H9 (cell line): ENCODE measurements around the gene TFEB. TPM values are rescaled to one million over a fixed set of nuclear protein-coding genes. Genes with fewer than 3 reads are reported as not detected.

ENCODE experiments used
- DNase-seq: peaks from one replicate; pipeline ENCODE4 v3.0.0-alpha.2; 2017
- H2AFZ ChIP-seq: one replicate; pipeline ENCODE4 v1.6.1; 2013; ENCODE audit warnings: mild to moderate bottlenecking, low read length, control low read depth, moderate library complexity
- H2AK5ac ChIP-seq: 2 replicates; pipeline ENCODE4 v1.6.1; 2013; ENCODE audit warnings: low read length, control low read depth, mixed read lengths; ENCODE audit not compliant: insufficient read length
- H2BK120ac ChIP-seq: one replicate; pipeline ENCODE4 v1.6.1; 2013; ENCODE audit warnings: low read depth, mild to moderate bottlenecking, low read length, control low read depth, inconsistent platforms; ENCODE audit not compliant: poor library complexity, severe bottlenecking
- H2BK12ac ChIP-seq: 2 replicates; pipeline ENCODE4 v1.6.1; 2013; ENCODE audit warnings: low read length, control low read depth, mixed read lengths, low read depth; ENCODE audit not compliant: insufficient read length
- H2BK15ac ChIP-seq: 2 replicates; pipeline ENCODE4 v1.6.1; 2013; ENCODE audit warnings: low read depth, low read length, control low read depth
- H2BK20ac ChIP-seq: one replicate; pipeline ENCODE4 v1.6.1; 2013; ENCODE audit warnings: low read depth, mild to moderate bottlenecking, low read length, control low read depth, inconsistent platforms; ENCODE audit not compliant: poor library complexity, severe bottlenecking
- H2BK5ac ChIP-seq: 2 replicates; pipeline ENCODE4 v1.6.1; 2013; ENCODE audit warnings: low read length, control low read depth, mixed read lengths; ENCODE audit not compliant: insufficient read length
- H3K14ac ChIP-seq: 2 replicates; pipeline ENCODE4 v1.6.1; 2013; ENCODE audit warnings: low read length, control low read depth; ENCODE audit not compliant: insufficient read depth
- H3K18ac ChIP-seq: 2 replicates; pipeline ENCODE4 v1.6.1; 2013; ENCODE audit warnings: low read depth, mild to moderate bottlenecking, mixed read lengths, low read length, control low read depth; ENCODE audit not compliant: insufficient read length
- H3K23ac ChIP-seq: 2 replicates; pipeline ENCODE4 v1.6.1; 2013; ENCODE audit warnings: low read length, control low read depth, mixed read lengths, low read depth; ENCODE audit not compliant: insufficient read length
- H3K23me2 ChIP-seq: 2 replicates; pipeline ENCODE4 v1.6.1; 2013; ENCODE audit warnings: low read depth, mild to moderate bottlenecking, mixed read lengths, low read length, control low read depth; ENCODE audit not compliant: insufficient read length, poor library complexity, severe bottlenecking
- H3K27ac ChIP-seq: 2 replicates; pipeline ENCODE4 v1.5.1; 2013; ENCODE audit warnings: low read length, control low read depth, mixed read lengths, low read depth; ENCODE audit not compliant: insufficient read length
- H3K27me3 ChIP-seq: 2 replicates; pipeline ENCODE4 v1.6.1; 2013; ENCODE audit warnings: low read length, control low read depth, inconsistent platforms; ENCODE audit not compliant: insufficient read depth
- H3K4ac ChIP-seq: 2 replicates; pipeline ENCODE4 v1.6.1; 2013; ENCODE audit warnings: low read depth, mild to moderate bottlenecking, control low read depth, inconsistent platforms, low read length, moderate library complexity
- H3K4me1 ChIP-seq: 2 replicates; pipeline ENCODE4 v1.6.1; 2013; ENCODE audit warnings: low read length, control low read depth, inconsistent platforms; ENCODE audit not compliant: insufficient read depth
- H3K4me2 ChIP-seq: 2 replicates; pipeline ENCODE4 v1.6.1; 2013; ENCODE audit warnings: low read length, control low read depth, mixed read lengths; ENCODE audit not compliant: insufficient read length, insufficient read depth
- H3K56ac ChIP-seq: 2 replicates; pipeline ENCODE4 v1.6.1; 2013; ENCODE audit warnings: low read depth, mild to moderate bottlenecking, mixed read lengths, low read length, control low read depth; ENCODE audit not compliant: insufficient read length
- H3K79me1 ChIP-seq: 2 replicates; pipeline ENCODE4 v1.6.1; 2013; ENCODE audit warnings: low read depth, mild to moderate bottlenecking, moderate library complexity, low read length, control low read depth, inconsistent platforms; ENCODE audit not compliant: insufficient read depth, poor library complexity, severe bottlenecking
- H3K79me2 ChIP-seq: 2 replicates; pipeline ENCODE4 v1.6.1; 2013; ENCODE audit warnings: low read length, control low read depth, inconsistent platforms; ENCODE audit not compliant: insufficient read depth
- H3K9ac ChIP-seq: 2 replicates; pipeline ENCODE4 v1.6.1; 2013; ENCODE audit warnings: low read length, control low read depth, mixed read lengths; ENCODE audit not compliant: insufficient read length; ENCODE audit errors: extremely low read depth
- H3K9me3 ChIP-seq: one replicate; pipeline ENCODE4 v1.6.1; 2013; ENCODE audit warnings: low read depth, low read length, inconsistent platforms; ENCODE audit not compliant: control insufficient read depth
- H3T11ph ChIP-seq: one replicate; pipeline ENCODE4 v1.6.1; 2013; ENCODE audit warnings: mild to moderate bottlenecking, low read length, control low read depth, inconsistent platforms
- H4K20me1 ChIP-seq: one replicate; pipeline ENCODE4 v1.6.1; 2013; ENCODE audit not compliant: control insufficient read depth, insufficient read length, insufficient read depth
- H4K5ac ChIP-seq: 2 replicates; pipeline ENCODE4 v1.6.1; 2013; ENCODE audit warnings: low read depth, mild to moderate bottlenecking, mixed read lengths, low read length, control low read depth; ENCODE audit not compliant: insufficient read length
- H4K8ac ChIP-seq: replicated peaks from 2 replicates; pipeline ENCODE4 v1.6.1; 2013; ENCODE audit warnings: low read length, control low read depth, mixed read lengths, low read depth; ENCODE audit not compliant: insufficient read length
- H4K91ac ChIP-seq: 2 replicates; pipeline ENCODE4 v1.6.1; 2013; ENCODE audit warnings: low read depth, mild to moderate bottlenecking, moderate library complexity, mixed read lengths, low read length, control low read depth; ENCODE audit not compliant: insufficient read length
- H3K27ac Mint-ChIP-seq, 3 experiments: 2 replicates in 2 of 3; 3 replicates in 1 of 3; pipeline ENCODE4 v1.8.0; 2020 to 2021; ENCODE audit warnings: mixed read lengths in 3 of 3, mild to moderate bottlenecking in 1 of 3, moderate library complexity in 1 of 3
- H3K27me3 Mint-ChIP-seq: 2 replicates; pipeline ENCODE4 v1.8.0; 2021; ENCODE audit warnings: low read depth, mild to moderate bottlenecking, moderate library complexity, mixed read lengths
- H3K36me3 Mint-ChIP-seq, 3 experiments: 2 replicates in 2 of 3; 3 replicates in 1 of 3; pipeline ENCODE4 v1.8.0; 2020 to 2021; ENCODE audit warnings: low read depth in 3 of 3, mixed read lengths in 3 of 3; ENCODE audit not compliant: insufficient read depth in 1 of 3
- H3K4me1 Mint-ChIP-seq, 2 experiments: 2 replicates each; pipeline ENCODE4 v1.8.0; 2020; ENCODE audit warnings: mixed read lengths in 2 of 2
- H3K4me3 Mint-ChIP-seq, 2 experiments: 2 replicates in 1 of 2; 3 replicates in 1 of 2; pipeline ENCODE4 v1.8.0; 2020 to 2021; ENCODE audit warnings: mild to moderate bottlenecking in 2 of 2, mixed read lengths in 2 of 2, moderate library complexity in 1 of 2
- H3K9me3 Mint-ChIP-seq, 2 experiments: 2 replicates in 1 of 2; 3 replicates in 1 of 2; pipeline ENCODE4 v1.8.0; 2020; ENCODE audit warnings: mild to moderate bottlenecking in 2 of 2, mixed read lengths in 2 of 2, moderate library complexity in 1 of 2
- WGBS: extraction: QIAGEN DNeasy Blood & Tissue Kit; methylation state at CpG from one replicate; pipeline ENCODE4 v1.1.7; 2013; ENCODE audit warnings: missing lambda C conversion rate, low lambda C conversion rate, mixed read lengths; ENCODE audit not compliant: insufficient read length; ENCODE audit errors: extremely low coverage; 5-methylcytosine and 5-hydroxymethylcytosine counted together
- total RNA-seq: library from RNA; stranded (reverse); gene quantifications from 2 replicates; pipeline ENCODE4 v1.2.1, GENCODE V29; 2021
- TF ChIP-seq, protein P1 (sequence below): fragments of 200-600 bp; sonication (generic); conservative IDR thresholded peaks from 3 replicates; pipeline ENCODE4 v1.8.0; 2021; ENCODE audit warnings: antibody characterized with exemption, mild to moderate bottlenecking

TFEB gene
- total RNA-seq, 1 experiment from 2014 or later, result 1.2 TPM

DNA sequence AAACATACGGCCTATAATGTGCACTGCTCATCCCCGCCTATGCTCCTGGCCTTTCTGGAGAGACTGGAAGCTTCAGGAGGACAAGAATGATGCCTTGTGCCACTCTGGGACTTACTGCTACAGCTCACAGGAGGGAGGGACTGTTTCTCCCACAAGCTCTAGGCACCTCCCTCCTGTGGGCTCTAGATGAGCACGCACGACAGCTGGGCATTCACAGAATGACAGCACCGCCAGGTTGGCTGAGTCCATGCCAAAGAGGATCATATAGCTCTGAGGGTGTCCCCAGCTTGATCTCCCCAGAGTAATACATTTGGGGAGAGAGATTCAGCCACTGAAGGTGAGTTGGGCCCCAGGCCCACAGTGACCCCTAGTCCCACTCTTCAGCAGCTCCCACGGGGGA lies 21.9 kb upstream of the TFEB start:
- H3K79me1 ChIP-seq, result no peaks in the 10 kb centered on the region
- peaks cover 5 to 9% of the 10 kb centered on the region in 2 experiments; a peak in 3 of 4 replicates for H3K4me1 Mint-ChIP-seq
- no peaks in the 10 kb centered on the region for H3K4me1 ChIP-seq
- H3K27me3 ChIP-seq, result no peaks in the 10 kb centered on the region
- H3K23me2 ChIP-seq, result no peaks in the 10 kb centered on the region
- no peak overlapping the region for H3K18ac ChIP-seq
- H4K5ac ChIP-seq, result no peak overlapping the region
- no peak overlapping the region for H3K4me3 Mint-ChIP-seq
- H2AFZ ChIP-seq, result no peak overlapping the region
- no peak overlapping the region for H2BK5ac ChIP-seq
- H2BK120ac ChIP-seq, result no peak overlapping the region
- no peak overlapping the region for H4K91ac ChIP-seq
- H2AK5ac ChIP-seq, result no peak overlapping the region
- peaks cover 14% of the 10 kb centered on the region for H3K27me3 Mint-ChIP-seq
- H3K9me3 ChIP-seq, result no peaks in the 10 kb centered on the region
- no peak overlapping the region for H2BK12ac ChIP-seq
- no peak overlapping the region for H3K27ac ChIP-seq
- no peak overlapping the region for H3K23ac ChIP-seq
- TF ChIP-seq, protein P1, sequence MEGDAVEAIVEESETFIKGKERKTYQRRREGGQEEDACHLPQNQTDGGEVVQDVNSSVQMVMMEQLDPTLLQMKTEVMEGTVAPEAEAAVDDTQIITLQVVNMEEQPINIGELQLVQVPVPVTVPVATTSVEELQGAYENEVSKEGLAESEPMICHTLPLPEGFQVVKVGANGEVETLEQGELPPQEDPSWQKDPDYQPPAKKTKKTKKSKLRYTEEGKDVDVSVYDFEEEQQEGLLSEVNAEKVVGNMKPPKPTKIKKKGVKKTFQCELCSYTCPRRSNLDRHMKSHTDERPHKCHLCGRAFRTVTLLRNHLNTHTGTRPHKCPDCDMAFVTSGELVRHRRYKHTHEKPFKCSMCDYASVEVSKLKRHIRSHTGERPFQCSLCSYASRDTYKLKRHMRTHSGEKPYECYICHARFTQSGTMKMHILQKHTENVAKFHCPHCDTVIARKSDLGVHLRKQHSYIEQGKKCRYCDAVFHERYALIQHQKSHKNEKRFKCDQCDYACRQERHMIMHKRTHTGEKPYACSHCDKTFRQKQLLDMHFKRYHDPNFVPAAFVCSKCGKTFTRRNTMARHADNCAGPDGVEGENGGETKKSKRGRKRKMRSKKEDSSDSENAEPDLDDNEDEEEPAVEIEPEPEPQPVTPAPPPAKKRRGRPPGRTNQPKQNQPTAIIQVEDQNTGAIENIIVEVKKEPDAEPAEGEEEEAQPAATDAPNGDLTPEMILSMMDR, result no peak
- no peak overlapping the region for H3K9ac ChIP-seq
- no peak overlapping the region for H3K56ac ChIP-seq
- H3K4me2 ChIP-seq, result no peak overlapping the region
- H3K4ac ChIP-seq, result no peak overlapping the region
- H3K9me3 Mint-ChIP-seq, result no peaks in the 10 kb centered on the region
- H3K36me3 Mint-ChIP-seq, result no peaks in the 10 kb centered on the region
- no peak overlapping the region for H2BK20ac ChIP-seq
- no peak overlapping the region for H2BK15ac ChIP-seq
- DNase-seq, result no peak
- no CpG with 5 or more reads among the region's 6 CpGs for WGBS
- H4K20me1 ChIP-seq, result no peaks in the 10 kb centered on the region
- H3K79me2 ChIP-seq, result no peaks in the 10 kb centered on the region
- H4K8ac ChIP-seq, result no peak overlapping the region
- H3T11ph ChIP-seq, result no peak overlapping the region
- no peak overlapping the region for H3K14ac ChIP-seq
- H3K27ac Mint-ChIP-seq, result no peak overlapping the region
